HG03097 (cell line): ENCODE data around the gene NR1I3.

Source experiments
- ATAC-seq: cut with Tn5 transposase; IDR thresholded peaks from one replicate; pipeline ENCODE4 v1.9.1; 2021; ENCODE audit not compliant: unreplicated experiment, low FRiP score

The NR1I3 gene

DNA sequence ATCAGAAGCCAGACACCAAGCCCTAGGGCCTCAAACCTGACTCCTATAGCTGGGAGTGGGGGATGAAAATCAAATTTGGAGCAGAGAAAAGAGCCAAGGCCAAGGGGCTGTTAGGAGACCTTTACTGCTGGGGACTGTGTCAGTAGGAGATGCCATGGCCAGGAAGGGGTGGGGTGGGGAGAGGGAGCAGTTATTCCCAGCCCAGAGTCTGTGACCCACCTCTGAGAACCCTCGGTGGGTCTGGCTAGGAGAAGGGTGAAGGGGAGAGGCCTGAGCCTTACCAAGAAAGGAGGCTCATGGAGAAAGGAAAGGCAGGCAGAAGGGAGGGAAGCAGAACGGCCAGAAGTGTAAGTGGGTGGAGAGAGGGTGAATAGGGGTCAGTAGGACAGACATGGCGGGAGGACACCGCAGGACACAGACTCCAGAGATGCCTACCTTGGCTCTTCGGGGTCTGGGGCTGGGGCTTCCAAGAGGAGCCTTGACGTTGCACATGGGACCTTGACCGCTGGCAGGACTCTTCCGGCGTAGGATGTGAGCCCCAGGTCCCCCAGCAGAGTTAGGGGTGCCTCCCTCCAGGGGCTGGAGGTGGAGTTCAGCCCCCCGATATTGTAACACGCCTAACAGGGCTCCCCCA lies 40.3 kb downstream of the NR1I3 start:
- ATAC-seq, result no peak

GRCh38 chr1:161196521-161197451 lies 41.2 kb downstream of the NR1I3 start:
- ATAC-seq, result no peak

GRCh38 chr1:161196111-161196510 lies 41.9 kb downstream of the NR1I3 start:
- ATAC-seq, result no peak

- no peak for ATAC-seq
Measured at GRCh38 chr1:161195171-161195570, 42.8 kb downstream of the NR1I3 start.

DNA sequence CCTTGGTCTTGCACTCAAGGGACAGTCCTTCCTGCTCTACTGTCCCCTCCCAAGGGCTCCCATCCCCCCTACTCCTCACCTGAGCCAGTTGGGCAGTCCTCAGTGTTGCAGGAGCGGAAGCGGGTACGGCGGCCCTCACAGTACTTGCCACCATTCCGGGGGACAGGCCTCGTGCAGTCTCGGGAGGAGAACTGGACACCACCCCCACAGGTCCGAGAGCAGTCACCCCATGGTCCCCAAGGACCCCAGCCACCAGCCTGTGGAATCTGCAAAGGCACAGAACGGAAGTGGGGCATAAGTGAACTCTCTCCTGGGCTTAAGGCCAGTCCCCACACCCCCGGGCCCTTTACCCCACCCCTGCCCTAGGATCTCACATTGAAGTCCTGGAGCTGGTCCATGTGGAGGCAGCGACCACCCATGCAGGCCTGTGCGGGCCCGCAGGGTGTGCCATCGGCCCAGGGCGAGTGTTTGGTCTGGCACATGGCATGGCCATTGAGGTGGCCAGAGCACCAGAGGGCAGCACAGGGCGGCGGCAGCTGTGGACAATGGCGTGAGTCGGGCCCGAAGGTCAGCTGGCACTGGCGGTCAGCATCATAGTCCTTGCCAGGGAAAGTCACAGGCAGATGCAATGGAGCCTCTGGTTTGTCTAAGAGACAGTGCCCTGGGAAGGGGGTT lies 44.3 kb downstream of the NR1I3 start:
- ATAC-seq, result no peak

DNA sequence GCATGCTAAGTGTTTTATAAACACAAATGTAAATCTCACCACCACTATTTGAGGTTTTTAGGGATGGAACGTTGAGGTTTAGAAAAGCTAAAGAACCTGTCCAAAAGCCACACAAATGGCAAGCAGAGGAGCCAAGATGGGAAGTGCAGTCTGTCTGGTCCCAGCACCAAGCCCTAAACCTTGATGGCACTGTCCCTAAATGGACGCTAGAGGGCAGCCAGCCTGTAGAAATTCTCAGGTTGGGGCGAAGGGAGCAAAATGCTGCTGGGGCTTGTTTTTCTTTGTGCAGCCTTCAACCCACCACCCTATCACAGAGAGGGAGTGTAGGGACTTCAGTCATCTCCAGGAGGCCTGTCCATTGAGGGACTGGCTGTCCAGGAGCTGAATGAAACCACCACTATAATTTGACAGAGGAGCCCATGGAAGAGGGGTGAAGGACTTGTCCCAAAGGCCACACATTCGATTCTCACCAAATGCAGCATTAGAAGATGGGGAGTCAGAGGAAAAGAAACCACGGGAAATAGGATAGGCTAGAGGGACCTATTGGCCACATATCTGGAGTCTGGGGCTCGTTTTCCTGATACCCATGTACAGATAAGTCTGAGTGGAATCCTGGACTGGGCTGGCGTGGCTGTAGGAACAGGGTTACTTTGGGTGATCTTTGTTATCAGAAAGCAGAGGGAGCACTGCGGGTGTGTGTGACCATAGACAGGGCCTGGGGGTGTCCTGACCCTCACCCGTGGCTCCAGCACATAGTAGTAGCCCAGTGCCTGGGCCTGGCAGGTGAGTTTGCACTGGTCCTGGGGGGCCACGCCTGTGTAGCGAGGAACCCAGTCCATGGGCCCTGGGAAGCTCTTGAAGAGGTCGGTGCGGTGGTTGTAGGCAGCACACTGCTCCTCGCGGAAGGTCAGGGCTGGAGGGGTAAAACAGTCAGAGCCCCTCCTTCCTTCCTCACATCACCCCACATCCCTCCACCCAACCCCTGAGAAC lies 45.2 kb downstream of the NR1I3 start:
- peak; percentile 48 for ATAC-seq

GRCh38 chr1:161191971-161192370 lies 46.0 kb downstream of the NR1I3 start:
- no peak for ATAC-seq

DNA sequence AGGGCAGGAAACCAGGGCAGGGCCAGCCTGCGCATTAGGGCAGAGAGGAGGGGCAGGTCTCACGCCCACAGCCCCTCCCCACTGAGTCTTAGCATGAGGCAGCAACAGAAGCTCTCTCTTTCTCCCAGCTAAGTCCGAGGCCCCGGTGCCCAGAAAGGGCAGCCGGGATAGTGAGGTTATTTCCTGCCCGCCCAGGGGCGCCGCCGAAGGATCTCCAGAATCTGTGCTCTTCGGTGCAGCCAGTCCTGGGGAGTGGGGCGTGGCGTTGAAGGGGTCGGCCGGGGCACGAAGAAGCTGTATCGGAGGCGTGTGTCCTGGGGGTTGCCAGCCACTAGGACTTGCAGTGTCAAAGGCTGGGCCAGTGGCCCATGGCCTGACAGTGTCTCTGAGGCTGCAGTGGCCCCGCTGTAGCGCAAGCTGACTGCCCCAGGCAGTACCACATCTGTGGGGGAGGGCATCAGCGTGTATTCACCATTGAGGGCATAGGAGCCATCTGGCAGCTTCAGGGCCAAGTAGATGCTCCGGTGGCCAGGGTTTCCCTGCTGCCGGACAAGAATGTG lies 47.0 kb downstream of the NR1I3 start:
- no peak for ATAC-seq

DNA sequence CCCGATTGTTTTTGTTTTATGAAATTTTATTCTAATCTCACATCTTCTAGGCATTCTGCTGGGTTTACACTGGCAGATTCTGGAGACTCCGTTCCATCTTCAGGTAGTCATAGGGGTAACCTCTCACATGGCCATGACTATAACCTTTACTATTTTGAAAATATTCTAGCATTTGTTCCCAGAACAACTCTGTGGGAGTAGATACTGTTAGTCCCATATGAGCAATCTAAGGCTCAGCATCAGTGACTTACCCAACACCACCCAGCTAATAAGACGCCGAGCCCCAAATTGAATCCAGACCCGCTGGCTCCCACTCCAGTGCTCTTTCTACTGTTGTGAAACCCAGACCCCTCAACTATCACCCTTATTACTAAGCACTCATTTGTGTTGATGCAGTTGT lies 49.0 kb downstream of the NR1I3 start:
- no peak for ATAC-seq

DNA sequence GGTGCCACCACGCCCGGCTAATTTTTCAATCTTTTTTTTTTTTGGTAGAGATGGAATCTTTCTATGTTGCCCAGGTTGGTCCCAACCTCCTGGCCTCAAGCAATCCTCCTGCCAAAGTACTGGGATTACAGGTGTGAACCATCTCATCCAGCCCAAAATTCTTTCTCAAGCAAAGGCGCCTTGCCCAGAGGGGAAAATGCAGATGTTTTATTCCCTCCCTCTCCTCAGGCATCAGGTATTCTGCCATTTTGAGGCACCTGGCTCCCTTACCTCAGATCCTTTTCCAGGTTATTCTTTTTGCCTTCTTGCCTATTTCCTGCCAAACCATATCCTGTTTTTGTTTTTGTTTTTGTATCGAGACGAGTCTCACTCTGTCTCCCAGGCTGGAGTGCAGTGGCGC lies 49.6 kb downstream of the NR1I3 start:
- ATAC-seq, result no peak

DNA sequence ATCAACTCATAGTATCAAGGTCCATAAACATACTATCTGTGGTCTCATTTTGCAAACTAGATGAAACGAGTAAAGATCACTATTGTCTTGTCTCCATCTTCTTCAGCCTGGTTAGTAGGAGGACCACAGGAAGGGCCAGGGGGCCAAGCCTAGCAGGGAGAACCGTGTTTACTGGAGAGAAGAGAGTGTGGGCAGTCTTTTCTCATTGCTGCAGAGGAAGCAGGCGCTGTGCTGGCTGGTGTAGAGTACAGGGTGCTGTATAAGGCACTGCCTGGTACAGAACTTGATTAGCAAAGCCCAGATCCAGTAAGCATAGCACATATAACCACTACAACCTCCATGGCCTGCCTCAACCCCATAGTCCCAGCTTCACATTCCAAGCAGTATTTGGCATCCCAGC lies 50.7 kb downstream of the NR1I3 start:
- no peak for ATAC-seq

GRCh38 chr1:161185732-161186311 lies 52.2 kb downstream of the NR1I3 start:
- ATAC-seq, result peak; percentile 21

- peak; percentile 49 for ATAC-seq
Measured at GRCh38 chr1:161185282-161185682, 52.7 kb downstream of the NR1I3 start.

- no peak for ATAC-seq
Measured at GRCh38 chr1:161182214-161182613, 55.8 kb downstream of the NR1I3 start.

GRCh38 chr1:161180639-161181038 lies 57.4 kb downstream of the NR1I3 start:
- no peak for ATAC-seq

DNA sequence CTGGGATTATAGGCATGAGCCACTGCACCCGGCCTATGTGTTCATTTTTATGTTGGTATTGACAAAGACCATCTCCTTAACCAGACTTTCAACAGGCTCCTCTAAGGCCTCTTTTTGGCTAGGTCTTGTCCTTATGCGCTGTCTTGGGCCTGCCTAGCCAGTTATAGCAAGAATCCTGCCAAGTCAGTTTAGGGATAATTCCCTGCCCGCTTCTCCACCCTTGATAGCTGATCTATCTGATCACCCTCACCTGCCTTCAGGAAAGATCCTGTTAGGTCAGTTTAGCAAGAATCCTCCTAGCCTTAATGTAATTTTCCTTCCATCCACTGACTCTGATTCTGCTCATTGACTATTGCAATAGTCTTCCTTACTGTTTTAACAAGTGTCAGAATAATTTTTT lies 58.3 kb downstream of the NR1I3 start:
- ATAC-seq, result no peak
